GM06990 (cell line): Measurements from ENCODE around the gene VGF.

Experiments used
- DNase-seq: peaks from one replicate; pipeline ENCODE4 v3.0.0-alpha.2; 2011; ENCODE audit not compliant: insufficient read length; ENCODE audit errors: extremely low read depth
- H3K27me3 ChIP-seq: replicated peaks from 2 replicates; pipeline ENCODE4 v1.6.0; 2011; ENCODE audit warnings: low read length; ENCODE audit not compliant: control insufficient read depth, insufficient read depth
- H3K36me3 ChIP-seq: 2 replicates; pipeline ENCODE4 v1.5.1; 2011; ENCODE audit warnings: low read length; ENCODE audit not compliant: control insufficient read depth, insufficient read depth
- H3K4me3 ChIP-seq: replicated peaks from 2 replicates; pipeline ENCODE4 v1.5.1; 2011; ENCODE audit warnings: low read depth, mild to moderate bottlenecking, control low read depth, low read length
- TF ChIP-seq, protein P1 (sequence below): IDR thresholded peaks from 2 replicates; pipeline ENCODE4 v1.5.1; 2011; ENCODE audit warnings: low read length, control low read depth, mild to moderate bottlenecking, inconsistent platforms; ENCODE audit not compliant: insufficient read depth, poor library complexity, severe bottlenecking

VGF gene

DNA sequence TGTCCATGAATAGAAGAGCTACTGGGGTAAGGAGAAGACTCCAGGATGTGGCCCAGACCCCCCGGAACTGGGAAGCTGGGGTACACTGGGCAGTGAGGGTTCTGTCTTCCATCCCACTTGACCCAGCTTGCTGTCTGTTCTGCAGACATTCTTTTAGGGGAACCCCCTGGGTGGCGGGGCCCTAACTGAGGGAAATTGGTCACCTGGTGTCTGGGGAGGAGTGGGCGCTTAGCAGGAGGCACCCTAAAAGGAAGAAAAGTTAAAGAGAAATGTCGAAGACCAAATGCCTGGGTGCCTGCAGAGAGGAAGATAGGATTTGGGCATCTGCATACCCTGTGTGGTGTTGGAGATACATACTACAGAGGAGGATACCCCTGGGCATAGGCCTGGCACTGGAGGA, 10.1 kb downstream of the VGF start:
- peaks cover 5% of the 10 kb centered on the region for H3K36me3 ChIP-seq
- no peak for DNase-seq
- peak overlapping the region; percentile 92 for H3K4me3 ChIP-seq
- TF ChIP-seq, protein P1, sequence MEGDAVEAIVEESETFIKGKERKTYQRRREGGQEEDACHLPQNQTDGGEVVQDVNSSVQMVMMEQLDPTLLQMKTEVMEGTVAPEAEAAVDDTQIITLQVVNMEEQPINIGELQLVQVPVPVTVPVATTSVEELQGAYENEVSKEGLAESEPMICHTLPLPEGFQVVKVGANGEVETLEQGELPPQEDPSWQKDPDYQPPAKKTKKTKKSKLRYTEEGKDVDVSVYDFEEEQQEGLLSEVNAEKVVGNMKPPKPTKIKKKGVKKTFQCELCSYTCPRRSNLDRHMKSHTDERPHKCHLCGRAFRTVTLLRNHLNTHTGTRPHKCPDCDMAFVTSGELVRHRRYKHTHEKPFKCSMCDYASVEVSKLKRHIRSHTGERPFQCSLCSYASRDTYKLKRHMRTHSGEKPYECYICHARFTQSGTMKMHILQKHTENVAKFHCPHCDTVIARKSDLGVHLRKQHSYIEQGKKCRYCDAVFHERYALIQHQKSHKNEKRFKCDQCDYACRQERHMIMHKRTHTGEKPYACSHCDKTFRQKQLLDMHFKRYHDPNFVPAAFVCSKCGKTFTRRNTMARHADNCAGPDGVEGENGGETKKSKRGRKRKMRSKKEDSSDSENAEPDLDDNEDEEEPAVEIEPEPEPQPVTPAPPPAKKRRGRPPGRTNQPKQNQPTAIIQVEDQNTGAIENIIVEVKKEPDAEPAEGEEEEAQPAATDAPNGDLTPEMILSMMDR = no peak
- H3K27me3 ChIP-seq = no peaks in the 10 kb centered on the region

DNA sequence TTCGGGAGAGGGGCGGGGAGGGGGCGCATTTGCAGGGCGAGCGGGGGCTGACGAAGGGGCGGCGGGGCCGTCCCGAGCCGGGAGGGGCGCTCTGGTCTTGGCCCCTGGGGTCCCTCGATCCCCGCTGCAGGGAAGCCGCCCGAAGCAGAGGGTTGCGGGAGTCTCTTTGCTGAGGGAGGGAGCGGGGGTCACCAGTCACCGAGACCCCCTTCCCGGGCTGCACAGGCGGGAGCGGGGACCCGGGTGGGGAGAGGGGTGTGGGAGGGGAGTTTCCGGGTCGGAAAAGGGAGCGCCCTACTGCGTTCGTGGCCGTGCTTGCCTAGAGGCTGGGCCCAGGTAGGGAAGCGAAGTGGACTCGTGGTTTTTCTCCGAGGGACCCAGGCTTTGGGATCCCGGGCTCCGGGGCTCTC, 10.7 kb downstream of the VGF start:
- TF ChIP-seq, protein P1 = no peak
- H3K36me3 ChIP-seq = peaks cover 5% of the 10 kb centered on the region
- H3K27me3 ChIP-seq = no peaks in the 10 kb centered on the region
- no peak for DNase-seq
- peak overlapping the region; percentile 92 for H3K4me3 ChIP-seq

DNA sequence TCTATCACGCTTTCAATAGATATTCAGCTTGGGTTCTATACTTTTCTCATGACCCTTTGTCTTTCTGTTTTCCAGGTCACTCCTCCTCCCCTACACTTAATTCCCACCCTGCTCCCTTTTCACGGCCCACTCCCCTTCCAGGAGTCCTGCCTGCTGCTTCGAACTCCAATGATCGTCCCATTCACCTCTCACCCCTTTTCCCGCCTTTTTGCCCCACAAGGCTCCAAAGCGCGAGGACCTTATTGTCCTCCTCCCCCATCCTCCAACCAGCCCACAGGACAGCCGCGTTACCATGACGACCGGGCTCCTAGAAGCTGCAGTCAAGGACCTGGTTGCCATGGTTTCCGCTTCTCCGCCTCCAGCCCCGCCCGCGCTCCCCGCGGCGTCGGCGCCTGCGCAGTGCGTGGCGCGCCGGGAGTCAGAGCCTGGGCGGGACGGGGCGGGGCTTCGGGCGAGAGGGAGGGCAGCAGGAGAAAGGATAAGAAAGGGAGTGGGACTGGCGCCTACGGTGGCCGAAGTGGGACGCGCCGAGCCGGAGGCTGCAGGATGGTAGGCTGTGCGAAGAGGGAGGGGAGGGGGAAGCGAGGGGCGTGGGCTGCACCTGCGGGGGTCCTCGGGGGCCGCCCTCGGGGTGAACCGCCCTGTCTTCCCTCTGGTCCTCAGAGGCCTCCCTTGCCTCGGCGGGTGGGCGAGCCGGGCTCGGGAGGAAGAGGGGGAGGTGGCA, 11.2 kb downstream of the VGF start, which contains the start of gene AP1S1:
Gene AP1S1, plus strand, starts transcription at position 508 of the 724 bp plus-strand sequence. Its CDS starts 39 bp downstream, at position 547.
- DNase-seq = peak; percentile 97
- TF ChIP-seq, protein P1 = no peak
- Histone ChIP-seq H3K4me3 (peak within 1 kb of the TSS; percentile 92), H3K27me3 (no peaks in the 10 kb centered on the region), H3K36me3 (peaks cover 2% of the 10 kb centered on the region)

DNA sequence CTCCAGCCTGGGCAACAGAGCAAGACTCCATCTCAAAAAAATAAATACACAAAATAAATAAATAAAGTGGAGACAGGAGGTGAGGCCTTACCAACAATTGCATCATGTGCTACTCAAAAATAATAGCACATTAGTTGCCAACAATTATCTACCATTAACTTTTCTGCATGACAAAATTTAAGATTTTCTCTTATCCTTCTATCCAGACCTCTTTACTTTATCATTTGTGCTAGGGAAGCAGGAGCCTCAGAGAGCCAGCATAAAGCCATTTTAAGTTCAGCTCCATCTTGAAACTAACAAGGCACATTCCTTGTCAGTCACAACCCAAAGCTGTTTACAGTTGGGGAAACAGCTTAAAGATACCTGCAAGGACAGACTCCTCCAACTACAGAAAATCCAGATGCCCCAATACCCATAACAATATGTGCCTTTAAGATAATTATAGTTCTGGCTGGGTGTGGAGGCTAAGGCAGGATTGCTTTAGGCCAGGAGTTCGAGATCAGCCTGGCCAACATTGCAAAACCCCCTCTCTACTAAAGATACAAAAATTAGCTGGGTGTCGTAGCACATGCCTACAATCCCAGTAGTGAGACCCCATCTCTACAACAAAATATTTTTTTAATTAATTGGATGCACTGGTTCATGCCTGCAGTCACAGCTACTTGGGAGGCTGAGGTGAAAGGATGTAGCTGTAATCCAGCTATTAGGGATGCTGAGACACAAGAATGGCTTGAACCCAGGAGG, 13.3 kb downstream of the VGF start:
- TF ChIP-seq, protein P1 = no peak
- no peak overlapping the region for H3K4me3 ChIP-seq
- H3K27me3 ChIP-seq = no peaks in the 10 kb centered on the region; the same call in 1 of the 2 replicates
- no peaks in the 10 kb centered on the region for H3K36me3 ChIP-seq
- DNase-seq = no peak

DNA sequence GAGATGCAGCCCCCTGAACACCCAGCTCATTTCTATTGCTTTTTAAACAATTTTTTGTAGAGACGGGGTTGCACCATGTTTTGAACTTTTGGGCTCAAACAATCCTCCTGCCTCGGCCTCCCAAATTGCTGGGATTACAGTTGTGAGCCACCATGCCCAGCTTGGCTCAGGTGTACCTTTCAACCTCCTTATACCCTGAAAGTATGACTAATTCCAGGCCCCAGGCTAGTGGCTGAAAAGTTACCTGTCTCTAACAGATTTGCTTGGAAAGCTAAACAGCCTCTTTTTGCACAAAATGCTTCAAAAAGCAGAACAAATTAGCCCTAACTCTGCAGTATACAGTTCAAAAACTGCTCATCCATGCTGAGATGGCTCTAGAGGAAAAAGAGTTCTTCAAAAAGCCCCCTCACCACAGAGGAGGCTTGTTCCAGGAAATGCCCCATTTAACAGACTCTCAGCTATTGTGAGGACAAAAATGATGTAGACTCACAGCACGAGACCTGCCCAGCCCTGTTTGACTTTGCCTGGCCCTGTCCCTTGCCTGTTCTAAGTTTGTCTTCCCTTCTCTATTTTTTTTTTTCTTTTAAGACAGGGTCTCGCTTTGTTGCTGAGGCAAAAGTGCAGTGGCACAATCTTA, 24.5 kb downstream of the VGF start:
- Histone ChIP-seq H3K36me3 (no peaks in the 10 kb centered on the region), H3K27me3 (peaks cover under 1% of the 10 kb centered on the region; the same call in 1 of the 2 replicates), H3K4me3 (no peak overlapping the region)
- TF ChIP-seq, protein P1 = no peak
- DNase-seq = no peak
